ENCODE data around the gene SLIT3.

DNA sequence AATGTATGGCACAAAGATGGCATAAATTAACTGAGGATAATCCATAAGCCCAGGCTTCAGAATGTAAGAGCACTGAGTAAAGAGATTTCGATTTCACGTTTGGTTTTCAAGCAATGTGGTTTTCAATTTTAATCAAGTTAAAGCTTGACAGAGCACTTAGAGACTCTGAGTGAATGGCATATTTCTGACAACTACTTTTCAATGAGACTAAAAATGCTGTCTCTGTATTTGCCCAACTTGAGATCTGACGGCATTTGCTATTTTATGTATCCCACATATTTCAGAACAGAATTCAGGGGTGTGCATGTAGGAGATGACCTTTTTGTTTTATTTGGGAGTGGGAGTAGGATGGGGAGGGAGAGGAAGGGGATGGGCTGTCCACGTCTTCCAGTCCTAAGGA, 441.5 kb downstream of the SLIT3 start:
- TF ChIP-seq, protein P1, sequence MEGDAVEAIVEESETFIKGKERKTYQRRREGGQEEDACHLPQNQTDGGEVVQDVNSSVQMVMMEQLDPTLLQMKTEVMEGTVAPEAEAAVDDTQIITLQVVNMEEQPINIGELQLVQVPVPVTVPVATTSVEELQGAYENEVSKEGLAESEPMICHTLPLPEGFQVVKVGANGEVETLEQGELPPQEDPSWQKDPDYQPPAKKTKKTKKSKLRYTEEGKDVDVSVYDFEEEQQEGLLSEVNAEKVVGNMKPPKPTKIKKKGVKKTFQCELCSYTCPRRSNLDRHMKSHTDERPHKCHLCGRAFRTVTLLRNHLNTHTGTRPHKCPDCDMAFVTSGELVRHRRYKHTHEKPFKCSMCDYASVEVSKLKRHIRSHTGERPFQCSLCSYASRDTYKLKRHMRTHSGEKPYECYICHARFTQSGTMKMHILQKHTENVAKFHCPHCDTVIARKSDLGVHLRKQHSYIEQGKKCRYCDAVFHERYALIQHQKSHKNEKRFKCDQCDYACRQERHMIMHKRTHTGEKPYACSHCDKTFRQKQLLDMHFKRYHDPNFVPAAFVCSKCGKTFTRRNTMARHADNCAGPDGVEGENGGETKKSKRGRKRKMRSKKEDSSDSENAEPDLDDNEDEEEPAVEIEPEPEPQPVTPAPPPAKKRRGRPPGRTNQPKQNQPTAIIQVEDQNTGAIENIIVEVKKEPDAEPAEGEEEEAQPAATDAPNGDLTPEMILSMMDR (IDR thresholded peaks at IDR 0.05; ENCODE audit: insufficient read depth, low read length) = no peak
- TF ChIP-seq, protein P2, sequence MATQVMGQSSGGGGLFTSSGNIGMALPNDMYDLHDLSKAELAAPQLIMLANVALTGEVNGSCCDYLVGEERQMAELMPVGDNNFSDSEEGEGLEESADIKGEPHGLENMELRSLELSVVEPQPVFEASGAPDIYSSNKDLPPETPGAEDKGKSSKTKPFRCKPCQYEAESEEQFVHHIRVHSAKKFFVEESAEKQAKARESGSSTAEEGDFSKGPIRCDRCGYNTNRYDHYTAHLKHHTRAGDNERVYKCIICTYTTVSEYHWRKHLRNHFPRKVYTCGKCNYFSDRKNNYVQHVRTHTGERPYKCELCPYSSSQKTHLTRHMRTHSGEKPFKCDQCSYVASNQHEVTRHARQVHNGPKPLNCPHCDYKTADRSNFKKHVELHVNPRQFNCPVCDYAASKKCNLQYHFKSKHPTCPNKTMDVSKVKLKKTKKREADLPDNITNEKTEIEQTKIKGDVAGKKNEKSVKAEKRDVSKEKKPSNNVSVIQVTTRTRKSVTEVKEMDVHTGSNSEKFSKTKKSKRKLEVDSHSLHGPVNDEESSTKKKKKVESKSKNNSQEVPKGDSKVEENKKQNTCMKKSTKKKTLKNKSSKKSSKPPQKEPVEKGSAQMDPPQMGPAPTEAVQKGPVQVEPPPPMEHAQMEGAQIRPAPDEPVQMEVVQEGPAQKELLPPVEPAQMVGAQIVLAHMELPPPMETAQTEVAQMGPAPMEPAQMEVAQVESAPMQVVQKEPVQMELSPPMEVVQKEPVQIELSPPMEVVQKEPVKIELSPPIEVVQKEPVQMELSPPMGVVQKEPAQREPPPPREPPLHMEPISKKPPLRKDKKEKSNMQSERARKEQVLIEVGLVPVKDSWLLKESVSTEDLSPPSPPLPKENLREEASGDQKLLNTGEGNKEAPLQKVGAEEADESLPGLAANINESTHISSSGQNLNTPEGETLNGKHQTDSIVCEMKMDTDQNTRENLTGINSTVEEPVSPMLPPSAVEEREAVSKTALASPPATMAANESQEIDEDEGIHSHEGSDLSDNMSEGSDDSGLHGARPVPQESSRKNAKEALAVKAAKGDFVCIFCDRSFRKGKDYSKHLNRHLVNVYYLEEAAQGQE (IDR thresholded peaks at IDR 0.05; ENCODE audit: insufficient replicate concordance, low read depth) = no peak
- TF ChIP-seq POLR2AphosphoS5 (IDR thresholded peaks at IDR 0.05; ENCODE audit: low read depth) (no peak), SPI1 (IDR thresholded peaks at IDR 0.05; ENCODE audit: borderline replicate concordance, low read depth) (no peak)
